Progenitor cell of endocrine pancreas (in vitro differentiated cells): ENCODE measurements around the gene GCC2. TPM values are rescaled to one million over a fixed set of nuclear protein-coding genes. Genes with fewer than 3 reads are reported as not detected.

Source experiments
- DNase-seq: peaks from one replicate; pipeline ENCODE4 v3.0.0; 2021; ENCODE audit warnings: low spot score; ENCODE audit not compliant: unreplicated experiment
- H3K27ac Mint-ChIP-seq: 2 replicates; pipeline ENCODE4 v1.8.0; 2021; ENCODE audit warnings: mild to moderate bottlenecking, moderate library complexity, mixed read lengths
- H3K27me3 Mint-ChIP-seq: 2 replicates; pipeline ENCODE4 v1.8.0; 2021; ENCODE audit warnings: mixed read lengths
- H3K36me3 Mint-ChIP-seq: 2 replicates; pipeline ENCODE4 v1.8.0; 2022; ENCODE audit warnings: mixed read lengths; ENCODE audit not compliant: insufficient read depth
- H3K4me1 Mint-ChIP-seq: 2 replicates; pipeline ENCODE4 v1.8.0; 2021; ENCODE audit warnings: low read depth, mixed read lengths
- H3K4me3 Mint-ChIP-seq: 2 replicates; pipeline ENCODE4 v1.8.0; 2021; ENCODE audit warnings: low read depth, mild to moderate bottlenecking, moderate library complexity, mixed read lengths
- H3K9me3 Mint-ChIP-seq: 2 replicates; pipeline ENCODE4 v1.8.0; 2021; ENCODE audit warnings: low read depth, mixed read lengths
- total RNA-seq: library from RNA; stranded (reverse); gene quantifications from 2 replicates; pipeline ENCODE4 v1.2.1, GENCODE V29; 2021
- TF ChIP-seq, protein P1 (sequence below): fragments of 200-600 bp; sonication (generic); IDR thresholded peaks from one replicate; pipeline ENCODE4 v1.5.0; 2021; ENCODE audit warnings: antibody characterized with exemption, mild to moderate bottlenecking; ENCODE audit not compliant: unreplicated experiment

Gene GCC2
- total RNA-seq, 1 donor from 2014 or later: 82.8 TPM

DNA sequence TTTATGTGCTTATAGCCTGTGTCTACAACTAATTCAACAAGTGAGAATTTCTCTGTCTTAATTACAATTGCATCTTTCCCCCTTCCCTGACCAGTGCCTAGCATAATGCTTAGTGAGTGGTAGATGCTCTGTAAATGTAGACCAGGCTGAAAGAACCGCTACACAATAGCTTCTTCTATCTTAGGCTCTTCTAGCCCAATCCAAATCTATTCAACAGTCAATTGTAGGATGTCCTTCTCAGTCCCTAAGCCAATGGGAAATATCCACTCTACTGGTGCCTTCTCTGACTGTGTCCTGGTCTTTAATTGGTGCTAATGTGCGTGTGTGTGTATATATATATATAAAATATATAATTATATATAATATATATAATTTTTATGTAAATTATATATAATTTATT is 34.1 kb upstream of the GCC2 start:
- no peak overlapping the region for H3K4me3 Mint-ChIP-seq
- no peaks in the 10 kb centered on the region for H3K27me3 Mint-ChIP-seq
- H3K4me1 Mint-ChIP-seq: no peaks in the 10 kb centered on the region
- DNase-seq: no peak
- no peaks in the 10 kb centered on the region for H3K36me3 Mint-ChIP-seq
- no peaks in the 10 kb centered on the region for H3K9me3 Mint-ChIP-seq
- H3K27ac Mint-ChIP-seq: no peak overlapping the region
- TF ChIP-seq, protein P1, sequence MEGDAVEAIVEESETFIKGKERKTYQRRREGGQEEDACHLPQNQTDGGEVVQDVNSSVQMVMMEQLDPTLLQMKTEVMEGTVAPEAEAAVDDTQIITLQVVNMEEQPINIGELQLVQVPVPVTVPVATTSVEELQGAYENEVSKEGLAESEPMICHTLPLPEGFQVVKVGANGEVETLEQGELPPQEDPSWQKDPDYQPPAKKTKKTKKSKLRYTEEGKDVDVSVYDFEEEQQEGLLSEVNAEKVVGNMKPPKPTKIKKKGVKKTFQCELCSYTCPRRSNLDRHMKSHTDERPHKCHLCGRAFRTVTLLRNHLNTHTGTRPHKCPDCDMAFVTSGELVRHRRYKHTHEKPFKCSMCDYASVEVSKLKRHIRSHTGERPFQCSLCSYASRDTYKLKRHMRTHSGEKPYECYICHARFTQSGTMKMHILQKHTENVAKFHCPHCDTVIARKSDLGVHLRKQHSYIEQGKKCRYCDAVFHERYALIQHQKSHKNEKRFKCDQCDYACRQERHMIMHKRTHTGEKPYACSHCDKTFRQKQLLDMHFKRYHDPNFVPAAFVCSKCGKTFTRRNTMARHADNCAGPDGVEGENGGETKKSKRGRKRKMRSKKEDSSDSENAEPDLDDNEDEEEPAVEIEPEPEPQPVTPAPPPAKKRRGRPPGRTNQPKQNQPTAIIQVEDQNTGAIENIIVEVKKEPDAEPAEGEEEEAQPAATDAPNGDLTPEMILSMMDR: no peak

DNA sequence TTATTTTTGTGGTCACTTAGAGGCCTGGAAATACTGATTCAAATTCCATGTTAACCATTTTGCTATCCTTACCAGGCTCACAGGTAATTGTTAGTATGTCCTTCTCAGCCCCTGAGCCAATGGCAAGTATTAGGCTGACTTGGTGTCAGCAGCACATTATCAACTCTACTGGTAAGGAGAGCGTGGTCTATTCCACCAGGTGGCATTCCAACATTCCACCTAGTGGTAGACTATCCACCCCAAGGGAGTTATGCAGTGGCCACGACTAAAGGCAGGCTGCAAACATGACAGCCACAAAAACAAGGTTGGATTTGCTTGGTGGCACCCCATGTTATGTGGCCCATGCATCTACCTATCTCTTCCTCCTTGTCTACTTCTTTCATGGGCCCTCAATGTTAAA is 31.8 kb upstream of the GCC2 start:
- Mint-ChIP-seq H3K27me3 (no peaks in the 10 kb centered on the region), H3K9me3 (no peaks in the 10 kb centered on the region), H3K4me3 (no peak overlapping the region), H3K4me1 (no peaks in the 10 kb centered on the region), H3K27ac (no peak overlapping the region), H3K36me3 (no peaks in the 10 kb centered on the region)
- DNase-seq: no peak
- TF ChIP-seq, protein P1: no peak

DNA sequence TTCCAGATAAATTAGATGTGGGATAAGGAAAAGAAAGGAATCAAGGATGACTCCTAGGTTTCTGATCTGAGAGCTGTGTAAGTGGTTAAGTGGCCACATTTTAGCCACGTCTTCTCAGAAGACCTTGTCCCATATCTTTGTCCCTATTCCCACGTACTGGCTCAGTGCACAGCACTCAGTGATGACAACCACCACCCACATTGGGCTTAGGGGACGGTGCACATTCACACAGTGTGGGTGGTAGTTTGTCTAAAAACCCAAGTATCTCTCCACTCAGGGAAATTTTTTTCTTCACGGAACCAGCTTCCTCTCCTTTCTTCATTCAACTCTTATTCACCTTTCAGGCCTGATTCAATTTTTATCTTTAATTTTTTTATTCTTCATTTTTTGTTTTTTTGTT is 30.6 kb upstream of the GCC2 start:
- DNase-seq: no peak

DNA sequence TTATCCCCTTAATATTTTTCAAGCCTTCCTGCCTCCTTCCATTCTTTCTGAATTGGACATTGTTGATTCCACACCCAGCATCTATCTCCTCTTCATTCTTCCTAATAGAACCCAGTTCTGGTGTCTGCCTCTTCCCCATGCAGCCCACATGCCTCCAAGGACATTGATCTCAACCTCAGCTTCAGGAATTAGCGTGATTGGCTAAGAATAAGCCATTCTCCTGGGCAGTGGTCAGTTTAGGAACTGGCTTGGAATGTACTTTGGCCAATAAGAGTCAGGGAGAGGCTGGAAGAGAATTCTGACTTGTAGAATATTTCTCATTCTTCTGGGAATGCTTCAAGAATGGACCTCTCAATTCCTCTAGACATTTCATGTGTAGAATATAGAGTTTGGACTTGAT is 25.9 kb upstream of the GCC2 start:
- Mint-ChIP-seq H3K27me3 (no peaks in the 10 kb centered on the region), H3K4me1 (no peaks in the 10 kb centered on the region), H3K4me3 (no peak overlapping the region), H3K36me3 (no peaks in the 10 kb centered on the region), H3K27ac (no peak overlapping the region), H3K9me3 (no peaks in the 10 kb centered on the region)
- TF ChIP-seq, protein P1: no peak
- no peak for DNase-seq

More for the DNA sequence above, 30.6 kb upstream of the GCC2 start:
- no peaks in the 10 kb centered on the region for H3K9me3 Mint-ChIP-seq
- no peaks in the 10 kb centered on the region for H3K4me1 Mint-ChIP-seq
- no peak overlapping the region for H3K27ac Mint-ChIP-seq
- TF ChIP-seq, protein P1: no peak
- no peak overlapping the region for H3K4me3 Mint-ChIP-seq
- no peaks in the 10 kb centered on the region for H3K27me3 Mint-ChIP-seq
- no peaks in the 10 kb centered on the region for H3K36me3 Mint-ChIP-seq

DNA sequence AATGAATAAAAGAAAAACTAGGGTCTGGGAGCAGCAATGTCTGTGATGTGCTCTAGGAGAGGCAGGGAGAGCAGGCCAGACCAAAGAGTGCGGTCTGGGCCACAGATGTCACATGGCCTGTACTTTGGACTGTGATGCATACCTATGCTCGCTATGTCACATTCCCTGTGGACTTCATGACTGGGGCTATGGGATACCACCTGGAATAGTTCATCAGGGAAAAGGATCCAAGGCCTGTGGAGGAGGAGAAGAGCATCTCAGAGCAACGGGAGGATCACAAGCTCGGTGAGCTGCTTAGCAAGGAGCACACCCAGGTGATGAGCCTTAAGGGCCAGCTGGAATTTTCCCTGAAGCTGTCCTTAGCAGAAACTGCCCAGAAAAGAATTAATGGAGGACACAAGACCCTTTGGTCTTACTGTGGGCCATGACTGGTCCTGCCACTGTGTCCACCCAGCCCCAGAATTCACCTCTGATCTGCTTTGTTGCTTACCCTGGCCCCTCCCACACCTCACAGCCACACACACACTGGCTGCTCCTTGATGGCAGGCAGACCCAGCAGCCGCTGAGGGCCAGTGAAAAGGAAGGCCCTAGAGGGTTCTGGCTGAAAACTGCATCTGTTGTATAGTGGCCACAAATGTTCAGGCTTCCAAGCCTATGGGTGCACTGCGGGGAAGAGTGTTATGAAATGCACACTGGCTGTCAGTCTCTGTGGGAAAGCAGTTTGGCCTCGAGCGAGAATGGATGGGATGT is 25.3 kb upstream of the GCC2 start:
- no peaks in the 10 kb centered on the region for H3K9me3 Mint-ChIP-seq
- DNase-seq: no peak
- no peaks in the 10 kb centered on the region for H3K4me1 Mint-ChIP-seq
- H3K27ac Mint-ChIP-seq: no peak overlapping the region
- no peaks in the 10 kb centered on the region for H3K27me3 Mint-ChIP-seq
- H3K4me3 Mint-ChIP-seq: no peak overlapping the region
- TF ChIP-seq, protein P1: no peak
- H3K36me3 Mint-ChIP-seq: no peaks in the 10 kb centered on the region
